Fibroblast of lung (primary cell): Measurements from ENCODE around the gene ATRNL1. TPM values are rescaled to one million over a fixed set of nuclear protein-coding genes. Genes with fewer than 3 reads are reported as not detected.
A peak's percentile ranks its signal among the peaks of the same experiment; 100 is the strongest.

Experiments
- DNase-seq, 2 donors: peaks; one replicate each; pipeline versions ENCODE4 v3.0.0 to v3.0.0-alpha.2; 2010; ENCODE audit warnings: low read depth in 2 of 2
- H2AFZ ChIP-seq: 2 replicates; pipeline ENCODE4 v1.5.1; 2012; ENCODE audit warnings: low read length, control low read depth, inconsistent platforms
- H3K27ac ChIP-seq: 2 replicates; pipeline ENCODE4 v1.5.1; 2011; ENCODE audit warnings: low read length, control low read depth; ENCODE audit not compliant: insufficient read depth
- H3K27me3 ChIP-seq: 2 replicates; pipeline ENCODE4 v1.5.1; 2011; ENCODE audit warnings: mild to moderate bottlenecking, low read length; ENCODE audit not compliant: control insufficient read depth, insufficient read depth
- H3K36me3 ChIP-seq: 2 replicates; pipeline ENCODE4 v1.5.1; 2011; ENCODE audit warnings: low read length; ENCODE audit not compliant: control insufficient read depth, insufficient read depth
- H3K4me1 ChIP-seq: 2 replicates; pipeline ENCODE4 v1.5.1; 2011; ENCODE audit warnings: low read length; ENCODE audit not compliant: control insufficient read depth, insufficient read depth; ENCODE audit errors: extremely low read depth
- H3K4me2 ChIP-seq: 2 replicates; pipeline ENCODE4 v1.5.1; 2011; ENCODE audit warnings: low read length, control low read depth; ENCODE audit not compliant: insufficient read depth; ENCODE audit errors: extremely low read depth
- H3K4me3 ChIP-seq, 4 experiments: fragments of 200-600 bp in 1 of 4; sonication (generic) in 1 of 4; replicated peaks in 1 of 4; 2 replicates each; pipeline ENCODE4 v1.5.1; 2011 to 2016; ENCODE audit warnings: low read length in 4 of 4, low read depth in 3 of 4, mild to moderate bottlenecking in 3 of 4, control low read depth in 2 of 4, inconsistent platforms in 1 of 4, mixed read lengths in 1 of 4; ENCODE audit not compliant: insufficient read depth in 1 of 4; ENCODE audit errors: control extremely low read depth in 1 of 4
- H3K79me2 ChIP-seq: 2 replicates; pipeline ENCODE4 v1.5.1; 2012; ENCODE audit warnings: mild to moderate bottlenecking, low read length, inconsistent platforms; ENCODE audit not compliant: control insufficient read depth, insufficient read depth
- H3K9ac ChIP-seq: 2 replicates; pipeline ENCODE4 v1.5.1; 2011; ENCODE audit warnings: mild to moderate bottlenecking, low read length, control low read depth; ENCODE audit not compliant: insufficient read depth
- H3K9me3 ChIP-seq: 2 replicates; pipeline ENCODE4 v1.5.1; 2012; ENCODE audit warnings: low read depth, low read length; ENCODE audit not compliant: control insufficient read depth, insufficient read depth
- H4K20me1 ChIP-seq: 2 replicates; pipeline ENCODE4 v1.5.1; 2011; ENCODE audit warnings: low read length; ENCODE audit not compliant: control insufficient read depth, insufficient read depth; ENCODE audit errors: extremely low read depth
- EZH2 ChIP-seq: IDR thresholded peaks from 2 replicates; pipeline ENCODE4 v1.5.1; 2012; ENCODE audit warnings: low read length, control low read depth, mild to moderate bottlenecking; ENCODE audit errors: missing control alignments
- polyA plus RNA-seq, 2 donors: library from polyadenylated mRNA; depleted of rRNA in 1 of 2; stranded (reverse) in 1 of 2; unstranded in 1 of 2; fragments of >200 nt; gene quantifications; 2 replicates each; pipeline ENCODE4 v1.2.1, GENCODE V29; 2011 to 2012; ENCODE audit warnings: missing spikeins in 1 of 2
- total RNA-seq: library from RNA; depleted of rRNA; stranded (reverse); fragments of >200 nt; gene quantifications from 2 replicates; pipeline ENCODE4 v1.2.1, GENCODE V29; 2014
- TF ChIP-seq, protein P1 (sequence below), 2 donors: IDR thresholded peaks in 1 of 2; conservative IDR thresholded peaks in 1 of 2; 1 replicate in 1 of 2; 2 replicates in 1 of 2; pipeline ENCODE4 v1.5.1; 2011 to 2012; ENCODE audit warnings: low read length in 2 of 2, control low read depth in 1 of 2, inconsistent platforms in 1 of 2, low read depth in 1 of 2, mild to moderate bottlenecking in 1 of 2

Gene ATRNL1
- total and polyA plus RNA-seq, 2 donors (not counting 1 experiment from before 2014, with no cell fraction given): 0.33 TPM

DNA sequence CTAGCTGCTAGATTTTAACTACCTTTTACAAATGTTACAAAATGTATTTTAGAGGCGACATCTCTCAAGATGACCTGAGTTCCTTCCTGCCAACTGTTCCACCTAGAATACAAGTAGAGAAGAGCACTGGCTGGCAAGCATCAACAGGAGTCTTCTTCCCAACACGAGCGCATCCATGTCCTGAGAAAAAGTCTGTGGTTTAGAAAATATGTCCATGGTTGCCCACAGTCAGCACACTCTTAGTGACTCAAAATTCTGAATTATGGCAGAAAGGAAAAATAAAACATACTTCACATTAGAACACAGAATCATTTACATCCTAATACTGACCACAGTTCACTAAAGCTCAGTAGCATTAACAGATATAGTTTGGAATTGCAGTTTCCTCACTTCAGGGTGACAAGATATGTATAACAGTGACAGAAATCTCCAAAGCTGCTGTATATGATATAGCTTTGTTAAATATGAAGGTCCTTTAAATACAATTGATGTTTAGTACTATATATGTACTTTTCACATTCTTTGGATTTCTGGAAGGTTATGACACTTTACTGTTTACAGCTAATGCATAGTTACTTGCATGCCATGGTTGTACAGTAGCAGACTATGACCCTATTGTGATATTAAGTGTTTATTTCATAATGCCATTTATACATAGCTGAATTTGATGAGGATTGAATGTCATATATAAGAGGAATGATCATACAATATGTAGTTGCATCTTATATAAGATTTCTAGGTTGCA, 852.7 kb downstream of the ATRNL1 start:
- no peaks in the 10 kb centered on the region for H3K9me3 ChIP-seq
- TF ChIP-seq, protein P1, sequence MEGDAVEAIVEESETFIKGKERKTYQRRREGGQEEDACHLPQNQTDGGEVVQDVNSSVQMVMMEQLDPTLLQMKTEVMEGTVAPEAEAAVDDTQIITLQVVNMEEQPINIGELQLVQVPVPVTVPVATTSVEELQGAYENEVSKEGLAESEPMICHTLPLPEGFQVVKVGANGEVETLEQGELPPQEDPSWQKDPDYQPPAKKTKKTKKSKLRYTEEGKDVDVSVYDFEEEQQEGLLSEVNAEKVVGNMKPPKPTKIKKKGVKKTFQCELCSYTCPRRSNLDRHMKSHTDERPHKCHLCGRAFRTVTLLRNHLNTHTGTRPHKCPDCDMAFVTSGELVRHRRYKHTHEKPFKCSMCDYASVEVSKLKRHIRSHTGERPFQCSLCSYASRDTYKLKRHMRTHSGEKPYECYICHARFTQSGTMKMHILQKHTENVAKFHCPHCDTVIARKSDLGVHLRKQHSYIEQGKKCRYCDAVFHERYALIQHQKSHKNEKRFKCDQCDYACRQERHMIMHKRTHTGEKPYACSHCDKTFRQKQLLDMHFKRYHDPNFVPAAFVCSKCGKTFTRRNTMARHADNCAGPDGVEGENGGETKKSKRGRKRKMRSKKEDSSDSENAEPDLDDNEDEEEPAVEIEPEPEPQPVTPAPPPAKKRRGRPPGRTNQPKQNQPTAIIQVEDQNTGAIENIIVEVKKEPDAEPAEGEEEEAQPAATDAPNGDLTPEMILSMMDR (conservative IDR thresholded peaks at IDR 0.05 in 1 of 2, IDR thresholded peaks at IDR 0.05 in 1 of 2; ENCODE audit: low read depth in 1 of 2, low read length in 2 of 2): no peak
- no peaks in the 10 kb centered on the region for H3K79me2 ChIP-seq
- H3K4me3 ChIP-seq: no peak overlapping the region
- H3K27ac ChIP-seq: no peak overlapping the region
- H4K20me1 ChIP-seq: no peaks in the 10 kb centered on the region
- H3K4me1 ChIP-seq: peaks cover 9% of the 10 kb centered on the region
- no peak overlapping the region for H3K4me2 ChIP-seq
- peak in 1 of 2 donors; percentile 40 for DNase-seq
- H3K9ac ChIP-seq: no peak overlapping the region
- H3K27me3 ChIP-seq: no peaks in the 10 kb centered on the region
- no peak overlapping the region for H2AFZ ChIP-seq
- no peaks in the 10 kb centered on the region for H3K36me3 ChIP-seq

DNA sequence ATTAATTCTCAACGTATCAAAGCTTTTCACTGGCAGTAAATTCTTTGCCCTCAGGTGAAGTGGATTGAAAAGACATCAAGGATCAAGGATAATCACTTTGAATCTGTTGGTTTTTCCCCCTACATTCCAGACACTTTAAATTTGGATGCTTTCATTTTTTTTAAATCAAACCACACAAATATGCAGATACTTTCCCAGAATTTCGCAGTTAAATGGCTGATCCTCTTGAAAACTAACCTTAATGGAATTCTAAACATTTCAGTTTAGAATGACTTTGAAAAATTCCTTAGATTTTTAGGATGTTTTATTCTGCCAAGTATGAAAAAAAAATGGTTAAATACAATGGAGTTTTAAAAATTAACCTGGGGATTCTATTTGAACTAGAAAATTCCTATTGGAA, 853.9 kb downstream of the ATRNL1 start:
- H3K36me3 ChIP-seq: no peaks in the 10 kb centered on the region
- TF ChIP-seq, protein P1 (conservative IDR thresholded peaks at IDR 0.05 in 1 of 2, IDR thresholded peaks at IDR 0.05 in 1 of 2; ENCODE audit: low read depth in 1 of 2, low read length in 2 of 2): no peak
- no peak for TF ChIP-seq EZH2
- no peaks in the 10 kb centered on the region for H3K27me3 ChIP-seq
- H3K79me2 ChIP-seq: no peaks in the 10 kb centered on the region
- DNase-seq: peak in 1 of 2 donors; percentile 84
- H3K27ac ChIP-seq: peak overlapping the region; percentile 28
- no peaks in the 10 kb centered on the region for H3K9me3 ChIP-seq
- H3K9ac ChIP-seq: no peak overlapping the region
- H2AFZ ChIP-seq: no peak overlapping the region
- peak overlapping the region; percentile 69 for H3K4me2 ChIP-seq
- H4K20me1 ChIP-seq: no peaks in the 10 kb centered on the region
- H3K4me1 ChIP-seq: peaks cover 7% of the 10 kb centered on the region
- no peak overlapping the region for H3K4me3 ChIP-seq

DNA sequence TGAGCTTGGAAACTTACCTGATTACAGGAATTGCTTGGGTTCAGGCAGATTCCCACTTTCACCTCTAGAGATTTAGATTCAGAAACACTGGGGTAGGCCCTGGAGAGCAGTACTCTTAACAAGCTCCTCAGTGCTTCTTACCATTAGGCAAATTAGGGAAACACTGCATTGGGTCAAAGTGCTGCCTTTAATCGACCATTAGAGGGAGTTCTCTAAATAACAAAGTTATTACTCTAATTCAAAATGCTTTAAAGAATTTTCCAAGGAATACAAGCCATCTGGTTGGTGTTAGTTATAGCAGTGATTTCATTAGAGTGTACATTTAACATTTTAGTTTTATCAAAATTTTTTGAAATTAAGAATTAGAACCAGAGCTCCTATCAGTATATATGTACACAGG, 855.3 kb downstream of the ATRNL1 start:
- H2AFZ ChIP-seq: no peak overlapping the region

More for the DNA sequence above, 855.3 kb downstream of the ATRNL1 start:
- Histone ChIP-seq H3K4me3 (no peak overlapping the region), H3K27me3 (no peaks in the 10 kb centered on the region), H3K4me1 (peaks cover 5% of the 10 kb centered on the region), H3K79me2 (no peaks in the 10 kb centered on the region), H3K36me3 (no peaks in the 10 kb centered on the region), H3K27ac (peak overlapping the region; percentile 12), H3K9me3 (no peaks in the 10 kb centered on the region), H3K4me2 (no peak overlapping the region), H4K20me1 (no peaks in the 10 kb centered on the region), H3K9ac (no peak overlapping the region)
- DNase-seq: peak; percentile 43 to 44
- TF ChIP-seq, protein P1 (conservative IDR thresholded peaks at IDR 0.05 in 1 of 2, IDR thresholded peaks at IDR 0.05 in 1 of 2; ENCODE audit: low read depth in 1 of 2, low read length in 2 of 2): peak; percentile 44 to 53
- no peak for TF ChIP-seq EZH2
